Stimulated activated CD8-positive, alpha-beta memory T cell treated with anti-CD3 and anti-CD28 coated beads, Interleukin-7, amount 100 ng/mL, for 24 hours (primary cell): ENCODE measurements around the gene ENDOG.
A peak's percentile ranks its signal among the peaks of the same experiment; 100 is the strongest.
"Not testable (repeated sequence)": the region's sequence is repeated elsewhere in the genome, so short reads cannot be mapped to it uniquely, and the experiment has no call there.

Experiments
- DNase-seq: peaks from one replicate; pipeline ENCODE4 v3.0.0-alpha.2; 2020; ENCODE audit warnings: low read depth

ENDOG gene

DNA sequence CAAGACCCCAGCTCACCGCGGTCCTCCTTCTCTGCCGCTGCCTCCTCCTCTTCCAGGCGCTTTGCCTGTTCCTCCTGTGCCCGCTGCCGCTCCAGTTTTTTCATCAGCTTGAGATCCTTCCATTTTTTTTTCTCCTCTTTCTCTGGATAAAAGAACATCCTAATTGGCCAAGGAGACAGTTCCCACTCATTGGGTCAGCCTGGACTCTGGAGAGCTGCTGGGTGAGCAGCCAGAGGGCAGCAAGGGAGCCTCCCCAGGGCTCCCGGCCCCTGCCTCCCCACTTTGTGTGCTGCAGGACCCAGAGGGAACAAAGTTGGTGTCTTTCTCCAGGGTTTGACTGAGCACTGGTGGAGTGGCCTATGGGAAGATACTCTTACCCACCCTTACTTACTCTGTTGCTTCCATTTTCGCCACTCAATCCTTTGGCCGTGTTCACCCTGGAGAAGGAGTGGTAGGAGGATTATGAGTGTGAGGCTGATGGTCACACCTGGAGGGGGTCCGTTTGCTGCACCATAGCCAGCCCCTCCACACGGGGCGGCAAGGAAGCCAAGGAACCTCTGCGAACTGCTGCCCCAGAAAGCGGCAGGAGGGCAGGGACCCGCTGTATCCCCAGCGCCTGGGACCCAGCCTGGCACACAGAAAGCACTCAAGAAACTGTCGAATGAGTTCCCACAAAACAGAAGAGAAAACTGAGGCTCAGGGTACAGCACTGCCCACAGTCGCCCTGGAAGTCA, 10.6 kb downstream of the ENDOG start:
- no peak for DNase-seq

DNA sequence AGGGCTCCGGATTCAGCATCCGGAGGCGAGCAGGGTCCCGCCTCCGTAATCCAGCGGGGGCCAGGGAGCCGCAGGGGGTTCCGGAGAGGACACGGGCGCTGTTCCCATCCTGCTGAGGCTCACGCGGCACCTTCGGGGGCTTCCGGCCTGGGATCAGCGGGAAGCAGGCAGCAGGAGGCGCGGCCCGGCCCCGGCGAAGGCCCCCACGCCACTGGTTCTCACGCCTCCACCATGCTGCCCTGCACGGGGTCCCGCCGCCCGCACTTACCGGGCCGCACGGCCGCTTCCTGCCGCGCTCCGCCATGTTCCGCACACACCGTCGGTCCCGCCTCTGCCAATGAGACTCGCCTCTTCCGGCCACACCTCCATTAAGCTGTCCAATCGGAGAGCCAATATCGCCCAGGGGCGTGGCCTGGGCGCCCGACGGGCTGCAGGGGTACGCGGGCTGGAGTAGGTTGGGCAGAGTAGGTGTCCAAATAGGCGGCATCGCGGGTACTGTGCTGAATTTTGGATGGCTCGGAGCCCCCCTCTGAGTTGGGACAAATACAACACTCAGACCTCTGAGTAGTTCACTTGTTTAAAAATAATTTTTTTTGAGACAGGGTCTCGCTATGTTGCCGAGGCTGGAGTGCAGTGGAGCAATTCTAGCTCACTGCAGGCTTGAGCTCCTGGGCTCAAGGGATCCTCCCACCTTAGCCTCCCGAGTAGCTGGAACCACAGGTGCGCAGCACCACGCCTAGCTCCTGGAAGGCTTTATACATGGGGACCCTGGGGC, 11.4 kb downstream of the ENDOG start, which contains the start of gene SPOUT1:
SPOUT1 (minus strand) TSS at position 318 of the 775 bp plus-strand sequence; CDS start at position 304, 14 bp downstream.
- DNase-seq, result peak; percentile 87

DNA sequence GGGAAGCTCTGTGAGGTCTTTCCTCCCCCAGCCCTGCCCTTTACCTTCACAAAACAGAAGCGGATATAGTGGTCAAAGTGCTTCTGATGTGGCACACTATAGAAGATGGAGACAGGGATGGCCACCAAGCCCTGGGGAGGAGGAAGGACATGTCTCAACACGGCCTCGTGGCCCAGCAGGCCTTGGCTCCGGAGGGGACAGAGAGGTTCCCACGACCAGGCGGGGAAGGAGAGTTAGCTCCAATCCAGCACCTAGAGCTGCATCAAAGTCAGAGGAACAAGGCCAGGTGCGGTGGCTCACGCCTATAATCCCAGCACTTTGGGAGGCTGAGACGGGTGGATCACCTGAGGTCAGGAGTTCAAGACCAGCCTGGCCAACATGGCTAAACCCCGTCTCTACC, 15.4 kb downstream of the ENDOG start:
- DNase-seq, result no peak

DNA sequence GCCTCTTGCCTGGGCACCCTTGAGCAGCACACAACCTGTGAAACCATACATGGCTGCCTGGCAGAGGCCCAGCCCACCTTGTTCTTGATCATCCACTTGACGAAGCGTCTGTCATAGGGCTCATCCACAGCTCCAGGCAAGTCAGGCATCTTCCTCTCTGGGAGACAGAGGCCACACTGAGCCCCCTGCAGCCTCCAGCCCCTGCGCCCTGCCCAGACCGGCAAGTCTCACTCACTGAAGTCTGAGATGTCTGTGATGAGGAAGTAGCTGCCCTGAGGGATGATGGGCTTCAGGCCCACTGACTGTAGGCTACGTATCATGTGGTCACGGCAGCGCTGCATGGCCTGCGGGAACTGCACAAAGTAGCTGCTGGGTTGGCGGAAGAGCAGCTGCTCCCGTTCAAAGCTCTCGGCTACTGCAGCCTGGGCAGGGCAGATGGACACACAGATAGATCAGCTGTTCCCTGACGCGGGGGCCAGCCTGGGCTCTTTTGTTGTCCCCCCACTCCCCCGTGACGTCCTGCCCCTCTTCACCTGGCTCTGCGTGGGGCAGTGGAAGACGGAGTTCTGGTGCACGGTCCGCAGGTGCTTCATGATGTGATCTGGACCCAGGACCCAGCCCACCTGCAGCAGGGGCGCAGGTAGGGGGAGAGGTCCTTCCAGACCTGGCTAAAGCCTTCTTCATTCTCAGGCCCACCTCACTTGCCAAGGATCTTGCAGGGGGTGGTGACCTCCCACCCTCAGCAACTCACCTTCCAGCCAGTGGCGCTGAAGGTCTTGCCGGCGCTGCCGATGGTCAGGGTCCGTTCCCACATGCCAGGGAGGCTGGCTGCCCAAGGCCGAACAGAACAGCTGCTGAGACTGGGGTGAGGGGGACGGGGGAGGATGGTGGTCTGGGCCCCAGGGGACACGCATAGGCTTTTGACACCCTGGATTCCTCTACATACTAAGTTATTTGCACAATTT, 17.2 kb downstream of the ENDOG start:
- DNase-seq, result no peak

DNA sequence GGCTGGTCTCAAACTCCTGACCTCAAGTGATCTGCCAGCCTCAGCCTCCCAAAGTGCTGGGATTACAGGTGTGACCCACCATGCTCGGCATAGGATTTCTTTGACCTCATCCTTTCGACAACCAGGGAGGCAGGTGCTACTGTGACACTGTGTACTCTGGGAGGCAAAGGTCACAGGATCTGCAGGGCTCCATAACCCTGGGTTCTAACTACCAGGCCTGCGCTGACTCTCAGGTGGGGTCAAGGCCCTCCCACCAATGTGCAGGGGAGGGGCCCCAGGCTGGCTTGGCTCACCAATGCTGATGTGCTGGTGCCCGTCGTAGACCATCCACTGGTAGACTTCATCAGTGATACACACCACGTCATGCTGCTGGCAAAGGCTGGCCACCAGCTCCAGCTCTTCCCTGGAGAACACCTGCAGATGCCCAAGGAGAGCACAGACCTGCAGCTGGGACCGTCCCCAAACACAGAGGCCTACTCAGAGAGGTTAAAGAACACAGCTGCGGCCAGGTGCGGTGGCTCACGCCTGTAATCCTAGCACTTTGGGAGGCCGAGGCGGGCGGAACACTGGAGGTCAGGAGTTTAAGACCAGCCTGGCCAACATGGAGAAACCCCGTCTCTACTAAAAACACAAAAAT, 18.3 kb downstream of the ENDOG start:
- DNase-seq, result no peak

DNA sequence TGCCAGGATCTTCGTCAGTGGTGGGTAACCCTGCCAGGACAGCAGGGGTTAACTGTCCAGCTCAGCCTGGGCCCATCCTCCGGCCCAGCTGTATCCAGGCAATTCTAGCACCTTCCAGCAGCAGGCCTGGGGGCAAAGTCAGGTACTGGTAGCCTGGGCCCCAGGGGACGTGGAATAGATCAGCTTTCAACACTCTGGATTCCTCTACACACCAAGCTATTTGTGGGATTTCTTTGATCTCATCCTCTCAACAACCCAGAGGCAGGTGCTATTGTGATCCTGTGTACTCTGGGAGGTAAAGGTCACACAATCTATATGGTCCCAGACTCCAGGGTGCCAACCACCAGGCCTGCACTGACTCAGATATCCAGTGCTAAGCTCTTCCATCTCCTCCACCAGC, 20.0 kb downstream of the ENDOG start:
- no peak for DNase-seq

DNA sequence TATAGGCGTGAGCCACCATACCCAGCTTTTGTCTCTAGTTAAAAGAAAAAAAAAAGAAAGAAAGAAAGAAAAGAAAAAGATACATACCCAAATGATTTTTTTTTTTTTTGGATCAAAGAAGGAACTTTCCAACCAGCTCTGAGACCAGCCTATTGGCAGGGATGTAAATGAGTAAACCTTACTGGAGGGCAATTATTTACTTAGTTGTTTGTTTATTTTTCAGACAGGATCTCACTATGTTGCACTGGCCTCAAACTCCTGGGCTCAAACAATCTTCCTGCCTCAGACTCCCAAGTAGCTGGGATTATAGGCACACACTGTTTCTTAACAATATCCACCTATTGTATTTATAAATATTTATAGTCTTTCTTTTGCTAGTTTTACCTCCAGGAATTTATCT, 22.2 kb downstream of the ENDOG start:
- DNase-seq, result no peak

DNA sequence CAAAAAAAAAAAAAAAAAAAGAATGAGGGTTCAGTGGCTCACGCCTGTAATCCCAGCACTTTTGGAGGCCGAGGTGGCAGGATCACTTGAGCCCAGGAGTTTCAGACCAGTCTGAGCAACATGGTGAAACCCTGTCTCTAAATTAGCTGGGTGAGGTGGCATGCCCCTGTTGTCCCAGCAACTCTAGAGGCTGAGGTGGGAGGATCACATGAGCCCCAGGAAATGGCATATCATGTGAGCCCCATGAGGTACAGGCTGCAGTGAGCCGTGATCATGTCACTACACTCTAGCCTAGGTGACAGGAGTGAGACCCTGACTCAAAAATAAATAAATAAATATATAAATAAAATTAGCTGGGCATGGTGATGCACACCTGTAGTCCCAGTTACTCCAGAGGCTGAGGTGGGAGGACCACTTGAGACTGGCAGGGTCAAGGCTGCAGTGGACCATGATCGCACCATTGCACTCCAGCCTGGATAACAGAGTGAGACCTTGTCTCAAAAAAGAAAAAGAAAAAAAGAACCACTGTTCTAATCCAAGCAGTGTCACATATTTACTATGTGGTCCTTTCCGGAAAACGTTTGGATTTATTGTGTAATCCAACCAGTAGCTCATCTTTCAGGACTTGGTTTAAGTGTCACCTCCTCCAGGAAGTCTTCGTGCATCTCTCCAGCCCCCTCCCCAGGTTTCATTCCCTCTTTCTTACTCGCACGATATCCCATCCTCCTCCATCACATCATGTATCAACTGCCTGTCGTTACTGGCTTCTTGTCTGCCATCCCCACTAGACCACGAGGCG, 23.6 kb downstream of the ENDOG start:
- DNase-seq, result no peak

DNA sequence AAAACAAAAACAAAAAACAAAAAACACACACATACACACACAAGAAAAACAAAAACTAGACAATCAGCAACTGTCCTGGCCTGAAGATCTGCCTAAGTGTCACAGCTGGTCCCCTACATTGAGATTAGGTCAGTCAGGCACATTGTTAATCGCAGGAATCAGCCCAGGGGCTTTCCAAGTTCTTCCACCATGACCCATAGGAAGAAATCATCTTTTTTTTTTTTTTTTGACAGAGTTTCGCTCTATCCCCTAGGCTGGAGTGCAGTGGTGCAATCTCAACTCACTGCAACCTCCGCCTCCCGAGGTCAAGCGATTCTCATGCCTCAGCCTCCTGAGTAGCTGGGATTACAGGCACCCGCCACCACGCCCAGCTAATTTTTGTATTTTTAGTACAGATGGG, 24.9 kb downstream of the ENDOG start:
- DNase-seq, result not testable (repeated sequence)

DNA sequence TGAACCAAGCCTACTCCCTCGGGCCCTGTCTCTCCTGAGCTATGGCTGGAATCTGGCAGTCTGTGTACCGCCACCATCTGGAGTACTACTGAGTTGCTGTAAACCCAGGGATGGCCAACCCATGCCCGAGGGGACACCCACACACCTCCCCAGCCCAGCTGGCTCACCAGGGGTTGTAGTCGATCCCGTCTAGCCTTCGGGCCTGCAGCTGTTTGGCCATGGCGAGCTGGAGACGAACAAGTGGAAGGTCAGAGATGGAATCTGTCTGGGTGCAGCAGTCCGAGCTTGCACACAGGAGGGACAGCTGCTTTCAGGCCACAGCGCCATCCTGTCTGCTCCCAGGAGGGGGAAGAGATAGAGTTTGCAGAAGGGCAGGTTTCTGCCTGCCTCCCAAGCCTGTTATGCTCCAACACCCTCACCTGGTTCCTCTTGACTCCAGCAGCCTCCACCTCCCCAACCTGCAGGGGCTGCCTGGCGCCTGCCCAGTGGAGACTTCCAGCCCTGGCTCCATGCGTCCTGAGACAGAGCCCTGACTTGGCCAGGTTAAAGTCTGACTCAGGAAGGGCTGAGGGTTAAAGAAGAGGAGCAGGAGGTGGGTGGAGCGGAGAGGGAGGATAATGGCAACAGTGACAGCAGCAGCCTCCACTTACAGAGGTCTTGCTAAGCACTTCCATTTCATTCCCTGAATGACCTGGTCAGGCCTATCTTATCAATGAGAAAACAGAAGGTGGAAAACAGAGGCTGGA, 27.1 kb downstream of the ENDOG start:
- no peak for DNase-seq

DNA sequence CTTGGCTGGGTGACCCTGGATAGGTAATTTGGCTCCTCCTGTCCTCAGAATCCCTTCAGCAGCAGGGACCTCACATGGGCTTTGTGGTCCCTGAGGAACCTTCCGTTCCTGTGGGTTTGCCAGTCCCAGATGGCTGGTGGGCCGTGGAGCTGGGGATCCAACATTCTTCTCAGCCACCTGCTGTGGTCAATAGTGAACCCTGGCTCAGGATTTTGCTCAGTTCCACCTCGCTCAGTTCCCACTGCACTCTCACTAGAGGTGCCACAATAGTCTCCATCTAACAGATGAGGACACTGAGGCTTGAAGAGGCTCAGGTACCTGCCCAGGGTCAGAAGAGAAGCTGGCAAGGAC, 28.4 kb downstream of the ENDOG start:
- no peak for DNase-seq

DNA sequence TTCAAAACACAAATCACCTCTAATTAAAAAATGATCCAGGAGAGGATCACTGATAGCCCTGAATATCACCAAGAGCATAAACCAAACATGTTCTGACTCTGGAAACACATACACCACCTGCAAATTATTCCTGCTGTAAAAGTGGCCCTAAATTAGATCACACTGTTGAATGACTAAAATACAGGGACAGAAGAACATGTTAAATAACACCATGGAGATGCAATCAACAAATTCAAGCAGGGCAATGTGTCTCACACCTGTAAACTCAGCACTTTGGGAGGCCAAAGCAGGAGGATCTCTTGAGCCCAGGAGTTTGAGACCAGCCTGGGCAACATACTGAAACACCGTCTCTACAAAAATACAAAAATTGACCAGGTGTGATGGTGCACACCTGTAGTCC, 29.5 kb downstream of the ENDOG start:
- no peak for DNase-seq

DNA sequence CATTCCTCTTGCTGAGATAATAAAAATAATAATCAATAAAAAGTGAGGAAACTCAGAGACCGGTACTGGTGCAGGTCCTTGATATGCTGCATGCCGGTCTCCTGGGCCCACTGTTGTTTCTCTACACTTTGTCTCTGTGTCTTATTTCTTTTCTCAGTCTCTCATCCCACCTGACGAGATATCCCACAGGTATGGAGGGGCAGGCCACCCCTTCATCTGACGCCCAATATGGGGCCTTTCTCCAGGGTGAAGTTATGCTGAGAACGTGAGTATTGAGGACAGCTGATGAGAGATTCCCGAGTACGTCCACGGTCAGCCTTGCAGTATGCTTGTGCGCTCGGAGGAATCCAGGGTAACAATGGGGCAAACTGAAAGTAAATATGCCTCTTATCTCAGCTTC, 32.7 kb downstream of the ENDOG start:
- not testable (repeated sequence) for DNase-seq

DNA sequence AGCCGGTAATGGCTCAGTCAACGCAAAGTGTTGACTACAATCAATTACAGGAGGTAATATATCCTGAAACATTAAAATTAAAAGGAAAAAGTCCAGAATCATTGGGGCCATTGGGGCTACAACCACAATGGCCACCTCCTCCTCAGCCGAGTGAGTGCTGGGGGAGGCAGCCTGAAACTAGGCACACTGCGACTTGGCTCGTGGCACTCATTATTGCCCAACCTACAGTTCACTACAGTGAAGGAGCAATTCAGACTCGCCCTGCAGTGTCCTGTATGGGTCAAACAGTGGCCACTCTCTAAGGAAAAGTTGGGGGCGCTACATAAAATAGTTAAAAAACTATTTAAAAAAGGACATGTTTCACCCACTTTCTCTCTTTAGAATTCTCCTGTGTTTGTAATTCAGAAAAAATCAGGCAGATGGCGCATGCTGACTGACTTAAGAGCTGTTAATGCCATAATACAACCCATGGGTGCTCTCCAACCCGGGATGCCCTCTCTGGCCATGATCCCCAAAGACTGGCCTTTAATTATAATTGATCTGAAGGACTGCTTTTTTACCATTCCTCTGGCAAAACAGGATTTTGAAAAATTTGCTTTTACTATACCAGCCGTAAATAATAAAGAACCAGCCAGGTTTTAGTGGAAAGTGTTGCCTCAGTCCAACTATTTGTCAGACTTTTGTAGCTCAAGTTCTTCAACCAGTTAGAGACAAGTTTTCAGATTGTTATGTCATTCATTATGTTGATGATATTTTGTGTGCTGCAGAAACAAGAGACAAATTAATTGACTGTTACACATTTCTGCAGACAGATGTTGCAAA, 33.7 kb downstream of the ENDOG start:
- not testable (repeated sequence) for DNase-seq

DNA sequence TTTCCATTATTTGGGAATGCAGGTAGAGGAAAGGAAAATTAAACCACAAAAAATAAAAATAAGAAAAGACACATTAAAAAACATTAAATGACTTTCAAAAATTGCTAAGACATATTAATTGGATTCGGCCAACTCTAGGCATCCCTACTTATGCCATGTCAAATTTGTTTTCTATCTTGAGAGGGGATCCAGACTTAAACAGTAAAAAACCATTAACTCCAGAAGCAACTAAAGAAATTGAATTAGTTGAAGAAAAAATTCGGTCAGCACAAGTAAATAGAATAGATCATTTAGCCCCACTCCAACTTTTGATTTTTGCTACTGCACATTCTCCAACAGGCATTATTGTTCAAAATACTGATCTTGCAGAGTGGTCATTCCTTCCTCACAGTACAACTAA, 34.3 kb downstream of the ENDOG start:
- not testable (repeated sequence) for DNase-seq

DNA sequence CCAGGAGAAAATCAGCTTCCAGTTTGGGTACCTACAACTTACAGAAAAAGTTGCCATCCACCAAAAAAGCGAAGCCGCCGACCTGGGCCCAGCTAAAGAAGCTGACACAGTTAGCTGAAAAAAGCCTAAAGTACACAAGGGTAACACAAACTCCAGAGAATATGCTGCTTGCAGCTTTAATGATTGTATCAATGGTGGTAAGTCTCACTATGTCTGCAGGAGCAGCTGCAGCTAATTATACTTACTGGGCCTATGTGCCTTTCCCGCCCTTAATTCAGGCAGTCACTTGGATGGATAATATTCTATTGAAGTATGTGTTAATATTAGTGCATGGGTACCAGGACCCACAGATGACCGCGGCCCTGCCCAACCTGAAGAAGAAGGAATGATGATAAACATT, 36.2 kb downstream of the ENDOG start:
- not testable (repeated sequence) for DNase-seq

DNA sequence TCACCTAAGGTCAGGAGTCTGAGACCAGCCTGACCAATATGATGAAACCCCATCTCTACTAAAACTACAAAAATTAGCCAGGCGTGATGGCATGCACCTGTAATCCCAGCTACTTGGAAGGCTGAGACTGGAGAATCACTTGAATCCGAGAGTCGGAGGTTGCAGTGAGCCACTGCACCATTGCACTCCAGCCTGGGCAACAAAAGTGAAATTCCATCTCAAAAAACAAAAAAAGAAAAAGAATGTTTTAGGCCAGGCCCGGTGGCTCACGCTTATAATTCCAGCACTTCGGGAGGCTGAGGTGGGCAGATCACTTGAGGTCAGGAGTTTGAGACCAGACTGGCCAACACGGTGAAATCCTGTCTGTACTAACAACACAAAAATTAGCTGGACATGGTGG, 40.2 kb downstream of the ENDOG start:
- not testable (repeated sequence) for DNase-seq

DNA sequence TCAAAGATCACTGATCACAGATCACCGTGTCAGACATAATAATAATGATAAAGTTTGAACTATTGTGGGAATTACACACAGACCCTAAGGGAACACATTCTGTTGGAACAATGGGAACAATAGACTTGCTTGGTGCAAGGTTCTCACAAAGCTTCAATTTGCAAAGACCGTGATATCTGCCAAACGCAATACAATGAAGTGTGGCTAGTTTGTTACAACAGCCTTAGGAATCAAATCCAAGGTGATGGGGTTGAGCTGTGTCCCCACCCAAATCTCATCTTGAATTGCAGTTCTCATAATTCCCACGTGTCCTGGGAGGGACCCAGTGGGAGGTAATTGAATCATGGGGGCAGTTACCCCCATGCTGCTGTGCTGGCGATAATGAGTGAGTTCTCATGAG, 42.6 kb downstream of the ENDOG start:
- DNase-seq, result no peak

DNA sequence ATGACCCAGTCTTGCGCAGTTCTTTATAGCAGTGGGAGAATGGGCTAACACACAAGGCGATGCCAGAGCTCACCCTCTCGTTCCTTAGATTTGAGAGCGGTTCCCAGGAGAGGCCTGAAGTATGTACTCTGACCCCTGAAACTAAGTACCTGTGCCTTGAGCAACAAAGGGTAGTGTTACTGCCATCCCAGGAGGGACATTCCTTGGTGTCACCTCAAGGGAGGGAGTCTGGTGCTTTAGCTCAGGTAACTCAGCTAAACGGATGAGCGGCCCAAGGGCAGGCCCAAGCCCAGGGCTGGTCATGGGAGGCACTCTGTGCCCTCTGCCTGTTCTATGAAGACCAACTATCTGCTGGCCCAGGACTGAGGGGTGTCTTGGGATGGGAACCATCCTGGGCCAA, 43.2 kb downstream of the ENDOG start:
- DNase-seq, result no peak
